Activated CD8-positive, alpha-beta memory T cell treated with anti-CD3 and anti-CD28 coated beads, Interleukin-2, amount 50 U/mL, for 48 hours (primary cell): Measurements from ENCODE around the gene GRAMD1A.
"Not testable (repeated sequence)": the region's sequence is repeated elsewhere in the genome, so short reads cannot be mapped to it uniquely, and the experiment has no call there.

Experiments used
- DNase-seq: peaks from one replicate; pipeline ENCODE4 v3.0.0-alpha.2; 2020

GRAMD1A gene

GRCh38 chr19:34999498-35000337 lies at the start of gene GRAMD1A:
Gene GRAMD1A (plus strand): TSS chr19:35000323. CDS start chr19:35000479, 156 bp downstream.
- DNase-seq, result peak; percentile 90

- DNase-seq, result no peak
Observed at GRCh38 chr19:34953092-34953491, 47.0 kb upstream of the GRAMD1A start.

- no peak for DNase-seq
Observed at GRCh38 chr19:34957830-34958751, 42.0 kb upstream of the GRAMD1A start.

- no peak for DNase-seq
Observed at GRCh38 chr19:34959021-34959420, 41.1 kb upstream of the GRAMD1A start.

GRCh38 chr19:34960103-34960805 lies 39.9 kb upstream of the GRAMD1A start:
- DNase-seq, result no peak

GRCh38 chr19:34960940-34961679 lies 39.0 kb upstream of the GRAMD1A start:
- DNase-seq, result no peak

- DNase-seq, result no peak
Observed at GRCh38 chr19:34961775-34962686, 38.1 kb upstream of the GRAMD1A start.

- DNase-seq, result no peak
Observed at GRCh38 chr19:34962687-34963572, 37.2 kb upstream of the GRAMD1A start.

GRCh38 chr19:34963573-34964406 lies 36.3 kb upstream of the GRAMD1A start, which contains the start of gene ZNF792:
Gene ZNF792 (minus strand): TSS chr19:34964229. CDS start chr19:34963662, 567 bp downstream.
- DNase-seq, result peak; percentile 81

- no peak for DNase-seq
Observed at GRCh38 chr19:34964598-34964997, 35.5 kb upstream of the GRAMD1A start.

- not testable (repeated sequence) for DNase-seq
Observed at GRCh38 chr19:34965505-34965904, 34.6 kb upstream of the GRAMD1A start.

GRCh38 chr19:34967551-34967950 lies 32.6 kb upstream of the GRAMD1A start:
- no peak for DNase-seq

- DNase-seq, result no peak
Observed at GRCh38 chr19:34969721-34970120, 30.4 kb upstream of the GRAMD1A start.

GRCh38 chr19:34970185-34970780 lies 29.8 kb upstream of the GRAMD1A start:
- DNase-seq, result not testable (repeated sequence)

- peak; percentile 44 for DNase-seq
Observed at GRCh38 chr19:34972163-34972705, 27.9 kb upstream of the GRAMD1A start.

GRCh38 chr19:34974646-34975045 lies 25.5 kb upstream of the GRAMD1A start:
- DNase-seq, result no peak

GRCh38 chr19:34975056-34975455 lies 25.1 kb upstream of the GRAMD1A start:
- DNase-seq, result no peak

GRCh38 chr19:34976611-34977010 lies 23.5 kb upstream of the GRAMD1A start:
- DNase-seq, result peak; percentile 54
